Stimulated activated CD4-positive, alpha-beta T cell treated with anti-CD3 and anti-CD28 coated beads, Interleukin-1b, Interleukin-23, amount 100 ng/mL, for 1 hour (primary cell): ENCODE results near the gene MEP1A.
"Not testable (repeated sequence)": the region's sequence is repeated elsewhere in the genome, so short reads cannot be mapped to it uniquely, and the experiment has no call there.

ENCODE experiments used
- DNase-seq, 2 donors: peaks; one replicate each; pipeline ENCODE4 v3.0.0-alpha.2; 2020; ENCODE audit warnings: low read depth in 2 of 2

The MEP1A gene

DNA sequence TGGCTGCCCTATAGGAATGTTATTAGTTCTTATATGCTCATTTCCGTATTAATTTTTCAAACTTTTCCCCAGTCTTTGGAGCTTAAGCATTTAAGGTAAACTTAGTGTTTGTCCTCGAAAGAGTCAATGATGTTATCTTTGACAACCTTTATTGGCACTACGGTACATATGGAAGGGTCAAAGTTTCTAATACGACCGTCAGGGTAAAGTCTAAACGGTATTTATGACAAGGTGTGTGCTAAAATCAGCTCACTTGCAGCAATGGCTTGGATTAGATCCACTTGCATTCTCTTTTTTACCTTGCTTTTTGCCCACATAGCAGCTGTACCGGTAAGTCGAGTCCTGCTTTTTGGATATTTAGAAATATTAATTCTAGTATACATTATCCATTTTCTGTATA, at the start of gene MEP1A:
Gene MEP1A (plus strand): TSS at position 252 of the 400 bp plus-strand sequence. CDS start 10 bp downstream, at position 262.
- DNase-seq, result no peak

- no peak for DNase-seq
Measured at GRCh38 chr6:46743425-46744158, 49.6 kb upstream of the MEP1A start.

DNA sequence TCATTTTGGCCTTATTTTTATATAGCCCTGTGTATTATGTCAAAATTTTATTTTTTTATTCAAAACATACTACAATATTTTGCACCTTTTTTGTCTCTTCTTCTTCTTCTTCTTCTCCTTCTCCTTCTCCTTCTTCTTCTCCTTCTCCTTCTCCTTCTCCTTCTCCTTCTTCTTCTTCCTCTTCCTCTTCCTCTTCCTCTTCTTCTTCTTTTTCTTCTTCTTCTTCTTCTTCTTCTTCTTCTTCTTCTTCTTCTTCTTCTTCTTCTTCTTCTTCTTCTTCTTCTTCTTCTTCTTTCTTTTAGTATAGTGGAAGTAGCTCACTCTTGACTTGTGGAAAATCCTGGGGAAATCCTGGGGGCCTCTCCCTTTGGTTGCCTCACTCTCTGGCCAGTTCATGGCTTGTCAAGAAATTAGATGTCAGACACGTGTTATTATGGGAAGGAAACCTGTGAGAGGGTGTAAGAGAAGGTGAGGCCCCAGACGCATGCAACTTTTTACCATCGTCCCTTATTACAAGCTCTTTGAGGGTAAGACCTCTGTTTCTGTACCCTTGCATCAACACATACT, 48.9 kb upstream of the MEP1A start:
- DNase-seq, result not testable (repeated sequence)

GRCh38 chr6:46745973-46746372, 47.2 kb upstream of the MEP1A start:
- no peak for DNase-seq

- DNase-seq, result no peak
Measured at GRCh38 chr6:46746696-46747095, 46.5 kb upstream of the MEP1A start, which contains the start of gene ANKRD66. Gene ANKRD66, plus strand, starts transcription at chr6:46746933. Its CDS starts 5,016 bp downstream, at chr6:46751949.

- DNase-seq, result no peak
Measured at GRCh38 chr6:46748940-46749503, 44.2 kb upstream of the MEP1A start.

GRCh38 chr6:46749731-46750130, 43.5 kb upstream of the MEP1A start:
- no peak for DNase-seq

DNA sequence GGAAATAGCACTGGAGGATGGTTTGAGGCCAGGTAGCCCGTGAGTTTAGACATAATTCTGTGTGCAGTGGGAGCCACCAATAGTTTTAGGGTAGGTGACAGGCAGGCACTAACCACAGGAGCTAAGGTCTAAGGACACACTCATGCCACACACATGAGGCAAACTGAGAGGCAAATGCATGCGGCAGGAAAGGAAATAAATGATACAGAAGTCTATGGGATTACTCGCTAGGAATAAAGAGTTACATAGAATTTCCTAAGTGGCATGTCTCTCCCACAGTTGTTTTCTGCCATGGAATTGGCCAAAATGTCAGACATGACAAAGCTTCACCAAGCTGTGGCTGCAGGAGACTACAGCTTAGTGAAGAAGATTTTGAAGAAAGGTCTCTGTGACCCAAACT, 41.5 kb upstream of the MEP1A start:
- no peak for DNase-seq

GRCh38 chr6:46755865-46756264, 37.3 kb upstream of the MEP1A start:
- DNase-seq, result no peak

DNA sequence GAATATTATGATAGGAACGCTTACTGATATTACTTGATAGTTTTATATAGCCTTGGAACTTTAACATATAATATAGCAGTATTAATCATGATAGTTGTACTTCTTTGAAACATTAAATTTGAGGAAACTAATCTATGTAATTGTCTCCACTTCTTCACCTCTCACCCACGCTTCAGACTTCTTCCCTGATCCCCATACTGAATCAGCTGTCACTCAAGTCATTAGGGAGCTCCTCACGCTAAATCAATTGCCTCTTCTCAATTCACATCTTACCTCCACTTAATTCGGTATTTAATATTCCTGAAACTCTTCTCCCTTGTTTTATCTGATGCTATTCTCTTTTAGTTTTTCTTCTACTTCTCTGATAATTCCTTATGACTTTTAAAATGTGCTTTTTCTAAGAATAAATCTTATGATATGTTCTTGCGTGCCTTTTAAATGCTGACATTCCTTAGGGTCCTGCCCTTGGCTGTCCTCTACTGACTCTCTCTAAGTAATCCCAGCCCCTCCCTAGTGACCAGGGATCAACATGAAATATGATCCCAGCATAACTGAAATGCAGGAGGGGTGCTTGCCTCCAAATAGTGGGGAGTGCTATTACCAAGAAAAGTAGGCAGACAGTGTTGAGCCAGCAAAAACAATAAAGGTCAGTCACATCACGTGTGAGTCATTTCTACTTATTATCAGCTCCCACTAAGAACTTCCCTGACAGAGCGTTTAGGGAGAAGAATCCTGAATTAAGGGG, 36.5 kb upstream of the MEP1A start:
- no peak for DNase-seq

DNA sequence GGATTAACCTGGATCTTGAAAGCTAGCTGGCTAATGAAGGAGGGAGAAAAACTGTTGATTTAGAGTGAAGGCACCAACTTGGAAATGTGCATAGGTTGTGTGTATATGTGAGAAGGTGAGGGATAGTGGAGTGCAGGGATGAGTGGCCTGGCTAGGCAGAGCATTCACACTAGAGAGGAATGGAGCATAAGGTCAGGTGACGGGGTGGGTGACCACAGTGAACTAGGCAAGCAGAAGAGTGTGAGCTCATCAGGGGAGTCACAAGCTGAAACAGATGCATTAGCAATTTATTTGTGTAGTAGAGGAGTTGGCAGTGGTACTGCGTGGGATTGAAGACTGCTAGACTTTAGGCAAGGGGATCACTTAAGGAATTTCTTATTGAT, 36.0 kb upstream of the MEP1A start:
- no peak for DNase-seq

GRCh38 chr6:46758960-46759753, 34.0 kb upstream of the MEP1A start:
- DNase-seq, result no peak

DNA sequence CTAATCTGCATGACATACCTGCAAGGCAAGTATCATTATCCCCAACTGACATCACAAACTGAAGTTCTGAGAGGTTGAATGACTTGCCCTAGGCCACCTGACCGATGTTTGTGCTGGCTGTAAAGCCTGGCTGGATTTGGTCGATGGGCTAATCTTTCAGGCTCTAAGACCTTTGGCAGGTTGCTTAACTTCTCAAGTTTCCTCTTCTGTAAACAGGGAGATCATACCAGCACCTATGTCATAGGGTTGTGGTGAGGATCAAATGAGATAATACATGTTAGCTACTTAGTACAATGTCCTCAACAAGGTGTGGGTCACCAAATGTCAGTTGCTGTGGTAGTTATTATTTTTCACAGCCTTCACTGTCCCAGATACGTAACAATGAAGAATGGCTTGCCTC, 32.3 kb upstream of the MEP1A start:
- no peak for DNase-seq

- DNase-seq, result no peak
Measured at GRCh38 chr6:46763466-46763865, 29.7 kb upstream of the MEP1A start.

DNA sequence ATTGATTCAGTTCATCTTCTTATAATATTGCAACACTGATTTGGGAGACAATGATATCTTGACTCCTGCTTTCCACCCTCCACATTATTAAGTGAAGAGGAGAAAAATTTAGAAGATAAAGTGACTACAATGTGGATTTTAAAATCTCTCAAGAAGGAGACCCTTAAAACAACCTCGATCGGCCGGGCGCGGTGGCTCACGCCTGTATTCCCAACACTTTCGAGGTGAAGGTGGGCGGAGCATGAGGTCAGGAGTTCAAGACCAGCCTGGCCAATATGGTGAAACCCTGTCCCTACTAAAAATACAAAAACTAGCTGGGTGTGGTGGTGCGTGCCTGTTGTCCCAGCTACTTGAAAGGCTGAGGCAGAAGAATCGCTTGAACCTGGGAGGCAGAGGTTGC, 28.9 kb upstream of the MEP1A start:
- DNase-seq, result not testable (repeated sequence)

GRCh38 chr6:46764961-46765360, 28.2 kb upstream of the MEP1A start:
- DNase-seq, result no peak

DNA sequence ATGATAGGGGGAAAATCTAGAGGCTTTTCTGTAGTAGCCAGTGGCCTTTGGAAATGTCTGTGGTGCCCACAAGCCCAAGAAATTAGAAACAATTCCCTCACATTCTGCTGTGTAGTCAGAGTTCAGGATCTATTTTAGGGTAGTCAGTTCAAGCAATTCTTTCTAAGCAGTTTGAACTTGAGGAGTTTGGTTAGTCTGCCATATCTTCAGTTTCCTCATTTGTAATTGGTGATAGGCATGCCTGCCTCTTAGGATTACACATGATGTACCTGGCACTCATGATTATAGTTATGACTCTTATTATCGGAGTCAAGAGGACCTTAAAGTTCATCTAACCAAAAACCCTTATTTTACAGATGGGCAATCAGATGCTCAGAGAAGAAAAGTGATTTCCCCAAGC, 21.2 kb upstream of the MEP1A start:
- DNase-seq, result no peak

- DNase-seq, result no peak
Measured at GRCh38 chr6:46772762-46773161, 20.4 kb upstream of the MEP1A start.

- no peak for DNase-seq
Measured at GRCh38 chr6:46773201-46773855, 19.9 kb upstream of the MEP1A start.

DNA sequence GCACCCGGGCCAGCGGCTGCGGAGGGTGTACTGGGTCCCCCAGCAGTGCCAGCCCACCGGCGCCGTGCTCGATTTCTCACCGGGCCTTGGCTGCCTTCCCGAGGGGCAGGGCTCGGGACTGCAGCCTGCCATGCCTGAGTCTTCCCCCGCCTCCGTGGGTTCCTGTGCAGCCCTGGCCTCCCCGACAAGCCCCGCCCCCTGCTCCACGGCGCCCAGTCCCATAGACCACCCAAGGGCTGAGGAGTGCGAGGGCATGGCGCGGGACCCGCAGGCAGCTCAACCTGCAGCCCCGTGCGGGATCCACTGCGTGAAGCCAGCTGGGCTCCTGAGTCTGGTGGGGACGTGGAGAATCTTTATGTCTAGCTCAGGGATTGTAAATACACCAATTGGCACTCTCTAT, 18.5 kb upstream of the MEP1A start:
- DNase-seq, result not testable (repeated sequence)

- DNase-seq, result no peak
Measured at GRCh38 chr6:46776070-46776712, 17.0 kb upstream of the MEP1A start.
